NCI-H2029 treated with DMSO at 0.1 percent for 48 hours (cell line): ENCODE data around the gene MEF2C.

Source experiments
- DNase-seq: peaks from one replicate; lab custom pipeline; 2025; lab: John Stamatoyannopoulos, UW

The MEF2C gene

DNA sequence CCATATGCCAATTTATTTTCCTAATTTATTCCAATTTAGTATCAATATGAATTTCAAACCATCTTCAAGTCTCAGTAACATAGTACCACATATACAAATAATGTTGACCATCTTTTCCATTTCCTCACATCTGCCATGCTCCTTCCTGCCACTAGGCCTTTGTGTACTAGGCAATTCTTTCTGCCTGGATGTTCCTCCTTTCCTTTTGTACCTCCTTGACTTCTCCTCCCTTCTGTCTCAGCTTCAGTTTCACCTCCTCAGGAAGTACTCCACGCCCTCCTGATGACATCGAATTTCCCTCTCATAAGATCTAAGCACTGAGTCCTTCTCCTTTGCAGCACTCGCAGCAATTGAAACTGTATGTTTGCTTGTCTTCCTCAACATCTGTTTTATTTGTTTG lies 53.9 kb downstream of the MEF2C start:
- DNase-seq, result no peak

DNA sequence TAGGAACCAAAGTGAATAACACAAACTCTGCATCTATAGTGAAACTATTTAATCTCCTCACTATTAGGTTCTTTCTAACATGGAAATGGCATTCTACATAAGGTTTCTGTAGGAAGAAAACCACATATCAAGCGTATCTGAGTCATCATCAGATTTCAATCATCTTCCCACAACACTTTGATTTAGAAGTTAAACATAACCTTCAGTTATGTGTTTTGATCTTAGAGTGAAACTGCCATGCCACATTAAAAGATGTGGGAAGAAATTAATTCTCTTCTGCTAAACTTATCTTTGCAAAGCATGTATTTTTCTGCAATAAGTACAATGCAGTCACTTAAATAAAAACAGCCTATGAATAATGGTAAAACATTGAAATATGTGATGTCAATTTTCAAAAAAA lies 55.0 kb downstream of the MEF2C start:
- no peak for DNase-seq

DNA sequence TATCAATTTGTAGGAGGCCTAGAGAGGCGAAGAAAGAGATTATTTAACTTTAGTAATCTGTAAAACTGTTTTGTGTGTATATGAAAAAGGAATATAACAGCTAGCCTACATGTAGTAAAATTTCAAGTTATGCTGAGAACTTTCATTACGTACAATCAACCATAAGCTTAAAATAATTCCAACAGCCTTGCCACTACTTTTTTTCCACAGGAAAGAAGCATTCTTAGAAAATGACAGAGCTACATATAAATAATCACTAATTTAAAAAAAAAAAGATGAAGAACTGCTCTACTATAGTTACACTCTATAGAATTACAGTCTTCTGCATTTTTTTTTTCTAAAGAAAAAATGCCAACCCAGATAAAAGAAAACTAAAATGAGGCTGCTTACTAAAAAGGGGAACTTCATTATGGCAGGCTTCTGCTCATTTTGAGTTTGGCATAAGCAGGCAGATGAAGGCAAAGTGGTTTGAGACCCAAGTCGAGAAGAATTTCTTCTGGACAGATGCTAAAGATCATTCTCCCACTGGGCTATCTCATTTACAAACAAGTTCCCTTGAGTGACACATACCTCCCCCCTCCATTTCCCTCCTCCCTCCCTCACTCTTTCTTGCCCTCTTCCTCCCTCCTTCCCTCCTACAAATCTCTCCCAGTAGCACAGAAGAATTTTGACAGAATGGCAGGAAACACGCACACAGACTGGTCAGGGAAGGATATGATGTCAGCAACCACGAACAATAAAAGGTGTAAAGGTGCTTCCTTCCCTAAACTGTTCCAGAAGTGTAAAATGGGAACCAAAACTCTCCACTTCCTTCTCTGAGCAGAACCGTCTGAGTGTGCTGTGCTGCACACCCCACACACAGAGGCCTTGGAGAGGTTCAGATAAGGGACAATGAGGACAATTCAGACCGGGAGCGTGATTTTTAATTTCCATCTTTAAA lies 56.1 kb downstream of the MEF2C start:
- DNase-seq, result no peak

DNA sequence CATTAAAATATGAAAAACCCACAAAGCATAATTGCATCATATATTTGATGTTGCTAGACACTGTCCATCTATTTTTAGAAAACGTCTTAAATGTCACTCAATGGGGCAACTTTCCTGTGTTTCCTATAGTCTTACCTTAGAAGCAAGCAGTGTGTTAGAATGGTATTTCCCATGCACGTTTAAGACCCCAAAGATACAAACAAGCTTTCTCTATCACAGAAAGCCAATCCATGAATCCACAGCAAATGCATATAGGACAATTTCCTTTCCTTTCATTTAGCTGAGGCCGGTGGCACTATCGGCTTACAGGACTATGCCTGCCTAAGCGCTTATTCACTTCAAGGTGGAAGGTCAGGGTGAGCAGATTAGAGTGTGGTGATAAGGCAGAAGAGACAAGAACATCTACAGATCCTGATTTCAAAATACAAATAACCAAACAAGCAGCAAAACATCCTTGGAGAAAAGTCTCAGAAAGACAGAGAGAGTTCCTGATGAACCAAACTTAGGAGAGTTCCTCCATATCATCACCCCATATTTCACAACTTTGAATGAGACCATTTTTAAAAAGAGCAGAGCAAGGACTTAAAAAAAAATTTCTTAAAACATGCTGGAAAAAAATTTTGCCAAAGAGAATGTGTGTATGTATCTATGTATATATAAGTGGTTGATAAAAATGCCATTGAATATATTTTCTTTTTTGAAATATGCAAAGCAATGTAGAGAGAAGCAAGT lies 57.2 kb downstream of the MEF2C start:
- DNase-seq, result no peak

DNA sequence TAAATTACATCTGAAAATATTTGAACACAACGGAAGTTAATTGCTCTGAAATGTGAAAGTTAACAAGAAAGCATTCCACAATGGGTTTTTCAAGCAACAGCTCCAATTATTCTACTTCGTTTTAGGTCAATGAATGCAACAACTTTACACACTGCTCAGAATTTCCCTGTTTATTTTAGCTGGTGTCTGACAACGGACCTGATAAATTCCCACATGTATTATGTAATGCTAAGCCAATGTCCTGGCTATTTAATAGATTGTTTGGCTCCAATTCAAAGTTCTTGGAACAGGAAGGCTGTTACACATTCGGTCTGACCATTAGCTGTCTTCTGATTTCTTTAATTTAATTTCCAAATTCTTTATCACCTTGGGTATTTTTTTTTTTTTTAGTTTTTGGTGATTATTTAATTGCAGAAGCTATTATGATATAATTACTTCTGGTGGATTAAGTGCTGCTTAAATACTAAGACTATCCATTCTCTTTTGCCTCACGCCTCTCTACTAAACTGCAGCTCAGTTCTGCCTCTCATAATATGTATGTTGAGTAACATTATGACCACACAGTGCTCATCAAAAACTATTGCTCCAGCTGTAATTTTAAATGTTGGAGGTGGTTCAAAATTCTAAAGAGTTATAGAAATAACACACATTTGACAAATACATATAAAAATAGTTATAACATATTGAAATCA lies 57.9 kb downstream of the MEF2C start:
- peak; percentile 20 for DNase-seq

DNA sequence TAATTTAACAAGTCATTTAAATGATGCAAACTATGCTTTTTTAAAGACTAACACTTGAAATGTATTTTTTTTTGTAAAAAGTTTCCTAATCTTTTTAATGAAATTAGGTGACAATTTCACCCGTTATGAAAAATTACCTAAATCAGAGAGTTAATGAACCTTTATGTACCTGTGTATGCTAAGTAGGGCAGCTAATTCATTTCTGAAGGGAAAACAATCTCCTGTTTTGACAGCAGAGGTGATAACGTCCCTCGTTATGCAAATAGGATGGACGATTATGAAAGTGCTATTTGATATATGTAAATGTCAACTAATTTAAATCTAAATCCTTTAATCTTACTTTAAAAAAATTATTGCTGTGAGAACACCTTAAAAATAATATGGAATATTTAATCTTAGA lies 58.8 kb downstream of the MEF2C start:
- no peak for DNase-seq

DNA sequence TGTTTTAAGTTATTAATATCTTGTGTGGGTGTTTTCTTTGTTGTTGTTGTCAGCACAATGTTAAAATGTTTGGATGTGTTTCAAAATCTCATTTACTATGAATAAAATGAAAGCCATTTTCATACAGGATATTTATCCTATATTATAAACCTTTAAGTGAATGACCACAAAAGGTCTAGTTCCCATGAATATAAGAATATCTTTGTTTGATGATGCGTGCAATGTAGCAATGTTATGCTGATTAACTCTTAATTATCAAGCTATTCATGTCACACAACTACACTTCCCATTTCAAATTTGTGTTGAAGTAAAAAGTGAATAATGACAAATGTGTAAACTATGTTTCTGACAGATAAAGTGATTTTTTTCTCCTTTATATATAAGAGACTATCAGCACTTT lies 59.8 kb downstream of the MEF2C start:
- DNase-seq, result no peak

DNA sequence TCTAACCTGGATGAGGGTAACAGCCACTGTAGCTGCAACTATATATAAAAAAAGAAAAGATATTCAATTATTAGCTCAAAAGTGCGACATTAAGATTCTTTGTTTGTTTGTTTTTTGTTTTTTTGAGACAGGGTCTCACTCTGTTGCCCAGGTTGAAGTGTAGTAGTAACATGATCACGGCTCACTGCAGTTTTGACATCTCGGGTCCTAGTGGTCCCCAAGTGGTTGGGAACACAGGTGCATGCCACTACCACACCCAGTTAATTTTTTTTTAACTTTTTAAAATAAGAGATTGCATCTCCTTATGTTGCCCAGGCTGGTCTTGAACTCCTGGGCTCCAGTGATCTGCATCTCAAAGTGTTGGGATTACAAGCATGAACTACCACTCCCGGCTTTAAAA lies 61.8 kb downstream of the MEF2C start:
- no peak for DNase-seq

DNA sequence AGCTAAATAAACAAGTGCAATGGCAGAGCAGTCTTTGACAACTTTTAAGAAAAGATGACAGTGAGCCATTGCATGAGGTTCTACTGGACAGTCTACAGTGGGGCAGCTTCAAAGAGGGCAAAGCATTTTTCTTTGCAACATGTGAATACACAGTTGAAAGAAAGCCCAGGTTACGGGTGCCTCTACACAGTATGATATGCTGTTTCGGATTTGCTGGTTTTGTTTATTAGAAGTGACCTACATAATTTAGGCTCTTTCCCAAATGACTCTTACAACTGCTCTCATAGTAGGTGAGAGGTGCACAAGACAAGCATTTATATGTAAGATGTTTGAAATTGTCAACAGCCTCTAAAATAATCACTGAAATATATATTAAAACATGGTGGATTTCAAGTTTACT lies 62.4 kb downstream of the MEF2C start:
- no peak for DNase-seq

DNA sequence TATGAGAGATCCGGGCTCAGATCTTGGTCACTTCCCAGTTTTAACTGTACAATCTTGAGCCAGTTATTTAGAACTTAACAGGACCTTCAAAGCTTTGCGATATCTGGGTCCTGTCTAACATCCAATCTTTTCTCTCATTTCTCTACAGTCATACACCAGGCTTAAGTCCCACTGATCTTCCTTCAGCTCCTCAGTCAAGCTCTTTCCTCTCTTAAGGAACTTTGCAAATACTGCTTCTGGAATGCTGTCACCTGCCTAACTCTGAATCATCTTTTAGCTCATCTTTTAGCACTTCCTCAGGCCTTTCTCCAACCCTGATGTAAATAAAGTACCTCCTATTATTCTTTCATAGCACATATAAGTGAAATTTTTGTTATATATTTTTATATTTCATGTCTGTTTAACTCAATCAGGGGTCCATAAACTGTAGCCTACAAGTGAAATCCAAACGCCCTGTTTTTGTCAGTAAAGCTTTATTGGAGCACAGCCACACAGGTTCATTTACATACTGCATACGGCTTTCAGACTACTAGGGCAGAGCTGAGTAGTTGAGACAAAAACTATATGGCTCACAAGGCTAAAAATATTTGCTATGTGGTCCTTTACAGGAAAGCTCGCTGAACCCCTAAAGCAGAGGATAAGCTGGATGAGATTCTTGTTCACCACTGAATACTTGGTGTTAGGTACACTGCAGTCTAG lies 63.5 kb downstream of the MEF2C start:
- no peak for DNase-seq

DNA sequence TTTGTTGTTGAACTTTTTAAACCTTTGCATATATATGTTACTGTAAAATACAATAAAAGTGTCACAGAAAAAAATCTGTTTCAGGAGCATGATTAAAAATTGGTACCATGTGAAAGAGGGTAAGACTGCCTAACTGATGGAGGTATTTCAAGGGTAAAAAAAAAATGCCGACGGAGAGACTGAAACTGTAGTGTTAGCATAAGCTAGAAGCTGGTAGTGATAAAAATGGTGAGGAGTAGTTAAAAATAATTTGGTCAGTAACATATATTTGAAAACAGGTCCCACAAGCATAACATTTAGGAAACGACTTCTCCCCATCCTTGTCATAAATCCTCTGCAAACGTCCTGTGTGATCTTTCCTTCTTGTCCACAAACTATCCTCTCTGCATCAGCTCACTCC lies 64.7 kb downstream of the MEF2C start:
- DNase-seq, result no peak

DNA sequence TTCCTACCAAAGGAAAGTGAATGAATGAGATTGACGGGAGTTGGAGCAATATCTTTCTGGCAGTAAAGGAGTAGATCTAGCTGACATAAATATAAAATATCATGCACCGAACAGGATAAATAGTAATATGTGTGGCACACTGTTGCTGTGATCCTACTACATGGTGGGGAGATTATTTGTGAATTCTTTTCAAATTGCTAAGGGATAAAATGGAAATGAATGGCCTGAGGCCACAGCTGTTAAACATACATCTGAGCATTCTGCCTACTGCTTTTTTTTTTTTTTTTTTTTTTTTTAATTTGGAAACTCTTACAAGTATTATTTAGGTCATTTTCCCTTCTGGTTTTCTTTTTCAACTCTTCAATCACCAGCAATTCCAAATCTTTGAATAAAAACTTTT lies 66.8 kb downstream of the MEF2C start:
- no peak for DNase-seq

DNA sequence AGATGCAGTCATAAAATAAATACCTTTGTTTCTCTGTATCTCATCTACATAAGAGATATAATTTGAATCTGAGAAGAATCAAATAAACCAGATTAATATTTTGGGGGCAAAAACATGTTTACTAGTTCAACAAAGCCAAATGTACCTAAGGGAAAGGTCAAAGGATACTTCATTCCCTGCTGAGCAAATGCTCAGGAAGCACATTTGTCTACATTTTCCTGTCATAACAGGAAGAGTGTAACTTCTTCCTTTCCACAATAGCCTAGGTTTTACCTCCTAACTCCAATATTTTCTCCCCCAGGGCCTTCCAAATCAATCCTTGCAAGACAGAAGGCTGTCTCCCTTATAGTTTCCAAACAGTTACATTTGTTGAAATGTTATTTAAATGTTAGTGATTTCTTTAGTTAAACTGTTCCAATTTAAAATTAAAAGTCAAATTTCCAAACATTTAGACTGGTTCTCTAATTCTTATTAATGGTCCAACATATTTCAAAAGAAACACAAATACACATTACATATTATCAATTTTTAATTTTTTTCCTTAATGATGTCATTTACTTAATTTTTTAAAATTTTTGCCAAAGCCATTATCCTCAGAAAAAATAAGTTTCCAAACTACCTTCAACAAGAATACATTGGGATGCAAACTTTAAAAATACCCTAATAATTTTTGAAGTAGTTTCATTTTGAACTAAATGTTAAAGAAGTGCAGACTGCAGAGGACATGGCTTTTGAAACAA lies 67.8 kb downstream of the MEF2C start:
- no peak for DNase-seq

DNA sequence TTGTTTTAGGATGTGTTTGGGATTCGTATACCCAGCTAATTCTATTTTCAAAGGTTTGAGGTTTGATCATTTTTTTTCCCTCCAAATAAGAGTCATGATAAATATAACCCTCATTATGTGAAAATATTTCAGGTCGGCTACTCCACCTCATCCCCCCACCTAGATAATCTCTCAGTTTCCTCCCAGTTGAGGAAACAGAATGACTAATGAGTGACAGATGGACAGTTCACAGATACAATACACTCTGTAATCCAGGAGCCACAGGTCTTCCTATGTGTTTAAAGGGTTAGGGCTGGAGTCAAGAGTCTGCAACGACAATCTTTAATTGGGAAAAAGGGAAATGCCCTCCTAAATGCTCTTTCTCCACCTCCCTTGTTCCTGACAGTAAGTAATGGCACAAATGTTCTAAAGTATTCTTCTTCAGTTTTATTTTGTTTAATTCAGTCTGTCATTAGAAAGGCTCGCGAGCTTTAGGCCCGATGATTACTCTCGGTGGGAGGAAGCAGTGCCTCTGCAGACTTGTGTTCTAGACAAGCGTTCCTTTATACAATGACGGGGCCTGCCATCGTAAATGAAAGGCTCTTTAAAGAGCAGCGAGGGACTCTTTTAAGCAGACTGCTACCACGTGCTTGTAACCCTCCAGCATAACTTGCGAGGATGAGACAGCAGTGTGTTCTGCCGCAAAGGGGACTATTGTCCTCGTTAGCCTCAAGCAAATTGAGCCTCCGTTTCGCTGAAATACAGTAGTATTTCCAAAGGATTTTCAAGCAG lies 69.0 kb downstream of the MEF2C start:
- no peak for DNase-seq

DNA sequence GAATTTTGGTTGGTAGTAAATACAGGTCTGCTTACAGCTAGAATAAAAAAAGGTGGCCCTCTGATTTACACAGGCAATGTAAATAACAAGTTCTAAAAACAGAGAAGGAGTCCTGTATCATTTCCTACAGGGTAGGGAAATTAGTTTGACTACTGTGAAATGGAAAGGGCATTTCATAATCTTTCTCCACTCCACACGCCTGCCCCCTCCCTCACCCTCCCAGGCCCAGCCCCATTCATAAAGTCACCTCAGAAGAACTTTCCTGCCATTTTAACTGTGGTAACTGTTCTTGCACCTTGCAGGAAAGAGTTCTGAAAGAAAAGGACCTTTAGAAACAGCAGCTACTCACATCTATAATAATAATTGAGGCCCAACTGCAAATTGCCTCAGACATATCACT lies 69.7 kb downstream of the MEF2C start:
- no peak for DNase-seq

DNA sequence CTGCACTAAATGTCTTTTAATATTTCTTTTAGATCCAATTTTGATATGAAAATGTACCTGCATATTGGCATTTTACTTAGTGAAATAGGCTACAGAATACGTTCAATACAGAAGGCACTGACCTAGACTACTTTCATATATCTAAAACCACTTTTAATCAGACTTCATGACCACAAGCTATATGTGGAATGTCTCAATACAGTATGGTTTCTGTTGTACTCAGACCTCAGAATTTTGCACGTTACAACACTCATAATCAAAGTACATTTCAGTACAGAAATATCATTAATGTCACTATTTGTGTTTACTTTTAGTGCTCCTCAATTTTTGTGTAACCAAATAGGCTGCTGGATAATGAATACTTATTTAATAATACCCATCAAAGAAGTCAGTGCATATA lies 74.8 kb downstream of the MEF2C start:
- DNase-seq, result no peak

DNA sequence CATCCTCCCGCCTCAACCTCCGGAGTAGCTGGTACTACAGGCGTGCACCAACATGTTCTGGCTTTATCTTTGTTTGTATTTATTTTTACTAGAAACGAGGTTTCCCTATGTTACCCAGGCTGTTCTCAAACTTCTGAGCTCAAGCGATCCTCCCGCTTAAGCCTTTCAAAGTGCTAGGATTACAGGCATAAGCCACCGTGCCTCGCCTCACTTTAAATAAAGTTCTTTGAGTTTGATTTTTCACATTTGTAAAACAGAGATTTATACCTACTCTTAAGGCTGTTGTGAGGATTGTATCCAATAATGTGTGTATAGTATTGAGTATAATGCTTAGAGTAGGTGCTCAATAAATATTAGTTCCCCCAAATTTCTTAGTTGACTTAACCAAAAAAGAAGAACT lies 75.7 kb downstream of the MEF2C start:
- DNase-seq, result no peak

DNA sequence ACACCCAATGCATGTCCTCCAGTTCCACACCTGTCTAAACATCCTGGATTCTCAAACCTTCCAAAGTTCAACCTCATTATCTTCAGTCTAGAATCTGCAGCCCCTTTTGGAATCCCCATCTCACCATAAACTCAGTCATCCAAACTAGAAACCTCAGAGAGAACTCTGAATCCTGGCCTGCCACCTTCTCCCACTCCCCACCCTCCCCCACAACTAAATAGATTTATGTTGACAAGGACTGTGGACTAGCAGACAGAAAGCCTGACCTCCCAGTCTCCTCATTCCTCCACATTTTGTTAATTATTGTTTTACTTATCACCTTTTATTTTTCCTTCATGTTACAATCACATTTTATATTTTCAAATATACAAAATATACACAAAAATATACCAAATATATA lies 76.6 kb downstream of the MEF2C start:
- DNase-seq, result no peak

DNA sequence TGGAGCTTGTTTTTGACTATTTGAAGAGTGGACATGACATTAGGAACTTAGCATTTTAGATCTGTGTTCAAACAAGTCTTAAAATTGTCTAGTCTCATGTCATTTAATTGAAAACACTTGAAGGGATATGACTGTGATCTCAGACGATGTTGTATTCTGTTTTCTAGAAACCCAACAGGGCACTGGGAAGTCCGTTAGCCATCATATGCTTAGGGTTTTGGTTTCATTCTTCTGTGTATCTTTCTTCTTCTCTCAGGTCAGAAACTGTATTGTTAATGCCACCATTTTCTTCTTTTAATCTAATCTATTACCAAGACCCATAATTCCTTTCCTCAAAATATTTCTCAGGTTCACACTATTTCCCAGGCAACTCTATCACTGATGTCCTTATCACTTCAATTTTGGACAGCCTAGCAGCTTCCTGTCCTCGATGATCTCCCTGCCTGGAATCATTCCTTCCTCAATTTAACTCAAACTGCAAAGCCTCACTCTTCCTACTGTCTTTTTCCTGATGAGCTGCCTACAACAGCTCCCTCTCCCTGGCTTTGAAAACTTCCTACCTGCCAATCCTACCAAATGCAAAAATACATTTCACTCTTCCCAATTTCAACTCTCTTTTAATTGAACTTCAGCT lies 77.7 kb downstream of the MEF2C start:
- no peak for DNase-seq

DNA sequence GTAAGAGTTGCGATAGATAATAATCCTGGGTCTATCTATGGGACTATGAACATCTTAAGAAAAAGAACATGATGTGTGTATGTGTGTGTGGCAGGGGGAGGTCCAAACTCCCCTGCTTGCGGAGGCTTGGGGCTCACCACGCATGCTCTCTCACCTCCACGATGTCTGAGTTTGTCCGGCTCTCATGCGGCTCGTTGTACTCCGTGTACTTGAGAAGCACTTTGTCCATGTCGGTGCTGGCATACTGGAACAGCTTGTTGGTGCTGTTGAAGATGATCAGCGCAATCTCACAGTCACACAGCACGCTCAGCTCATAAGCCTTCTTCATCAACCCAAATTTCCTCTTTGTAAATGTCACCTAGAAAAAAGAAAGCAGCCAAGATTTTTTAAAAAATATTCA lies 78.5 kb downstream of the MEF2C start:
- no peak for DNase-seq
